Stimulated activated naive CD8-positive, alpha-beta T cell treated with anti-CD3 and anti-CD28 coated beads, Interleukin-15, Interleukin-2, amounts not matched to agents 100 ng/mL and 50 ng/mL, for 24 hours (primary cell): ENCODE results near the gene UCN2.

Source experiments
- H3K27ac Mint-ChIP-seq: one replicate; pipeline ENCODE4 v1.8.0; 2021; ENCODE audit warnings: mild to moderate bottlenecking, mixed read lengths
- H3K27me3 Mint-ChIP-seq: one replicate; pipeline ENCODE4 v1.8.0; 2021; ENCODE audit warnings: mixed read lengths
- H3K36me3 Mint-ChIP-seq: one replicate; pipeline ENCODE4 v1.8.0; 2021; ENCODE audit warnings: low read depth, mixed read lengths
- H3K4me1 Mint-ChIP-seq: one replicate; pipeline ENCODE4 v1.8.0; 2021; ENCODE audit warnings: low read depth, mixed read lengths
- H3K4me3 Mint-ChIP-seq: one replicate; pipeline ENCODE4 v1.8.0; 2021; ENCODE audit warnings: mild to moderate bottlenecking, mixed read lengths
- H3K9me3 Mint-ChIP-seq: one replicate; pipeline ENCODE4 v1.8.0; 2021; ENCODE audit warnings: mixed read lengths

UCN2 gene

GRCh38 chr3:48514431-48515227, 49.0 kb downstream of the UCN2 start:
- Mint-ChIP-seq H3K4me3 (no peak overlapping the region), H3K27ac (no peak overlapping the region), H3K4me1 (peaks cover 48% of the 10 kb centered on the region)

More at GRCh38 chr3:48514431-48515227, 49.0 kb downstream of the UCN2 start:
- Mint-ChIP-seq H3K36me3 (no peaks in the 10 kb centered on the region), H3K9me3 (no peaks in the 10 kb centered on the region), H3K27me3 (no peaks in the 10 kb centered on the region)
